Neural crest cell (in vitro differentiated cells): ENCODE measurements around the gene ANKRD10. TPM values are rescaled to one million over a fixed set of nuclear protein-coding genes. Genes with fewer than 3 reads are reported as not detected.
"Not testable (repeated sequence)": the region's sequence is repeated elsewhere in the genome, so short reads cannot be mapped to it uniquely, and the experiment has no call there.

ENCODE experiments used
- DNase-seq: peaks from one replicate; pipeline ENCODE4 v3.0.0; 2021; ENCODE audit warnings: low read depth, mixed read lengths, low spot score
- H3K27ac Mint-ChIP-seq: one replicate; pipeline ENCODE4 v1.8.0; 2021; ENCODE audit warnings: mild to moderate bottlenecking, mixed read lengths; ENCODE audit not compliant: unreplicated experiment
- H3K27me3 Mint-ChIP-seq: 2 replicates; pipeline ENCODE4 v1.8.0; 2021; ENCODE audit warnings: low read depth, mild to moderate bottlenecking, mixed read lengths
- H3K36me3 Mint-ChIP-seq: 2 replicates; pipeline ENCODE4 v1.8.0; 2021; ENCODE audit warnings: low read depth, mild to moderate bottlenecking, mixed read lengths
- H3K4me1 Mint-ChIP-seq: 2 replicates; pipeline ENCODE4 v1.8.0; 2021; ENCODE audit warnings: mixed read lengths
- H3K4me3 Mint-ChIP-seq: one replicate; pipeline ENCODE4 v1.8.0; 2021; ENCODE audit warnings: mild to moderate bottlenecking, mixed read lengths
- H3K9me3 Mint-ChIP-seq: 2 replicates; pipeline ENCODE4 v1.8.0; 2021; ENCODE audit warnings: mixed read lengths
- total RNA-seq: library from RNA; stranded (reverse); gene quantifications from 2 replicates; pipeline ENCODE4 v1.2.1, GENCODE V29; 2021
- TF ChIP-seq, protein P1 (sequence below): fragments of 200-600 bp; sonication (generic); conservative IDR thresholded peaks from 2 replicates; pipeline ENCODE4 v1.5.0; 2021; ENCODE audit warnings: antibody characterized with exemption, mild to moderate bottlenecking

ANKRD10 gene
- total RNA-seq, 1 donor from 2014 or later: 204 TPM

DNA sequence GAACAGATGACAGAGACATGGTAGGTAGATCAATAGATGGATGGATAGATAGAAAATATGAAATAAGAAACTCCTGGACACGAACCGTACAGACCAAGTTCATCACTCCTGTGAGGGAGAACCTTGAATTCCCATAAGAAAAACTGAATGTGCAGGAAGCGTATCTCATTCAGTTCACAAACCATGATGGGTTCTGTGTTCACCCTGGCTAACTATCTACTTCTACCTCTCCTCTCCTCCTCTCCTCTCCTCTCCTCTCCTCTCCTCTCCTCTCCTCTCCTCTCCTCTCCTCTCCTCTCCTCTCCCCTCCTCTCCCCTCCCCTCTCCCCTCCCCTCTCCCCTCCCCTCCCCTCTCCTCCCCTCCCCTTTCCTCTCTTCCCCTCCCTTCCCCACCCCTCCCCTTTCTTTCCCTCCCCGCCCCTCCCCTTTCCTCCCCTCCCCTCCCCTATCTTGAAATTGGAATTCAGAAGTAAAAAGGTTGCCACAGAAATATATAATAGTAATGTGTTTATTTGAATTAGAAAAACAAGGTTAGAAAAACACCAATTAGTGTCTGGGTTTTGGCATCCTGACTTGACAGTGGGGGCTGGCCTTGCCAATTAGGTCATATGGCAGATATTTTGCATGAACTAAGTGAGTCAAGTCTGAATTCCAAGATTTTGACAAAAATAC, 75.9 kb downstream of the ANKRD10 start:
- TF ChIP-seq, protein P1, sequence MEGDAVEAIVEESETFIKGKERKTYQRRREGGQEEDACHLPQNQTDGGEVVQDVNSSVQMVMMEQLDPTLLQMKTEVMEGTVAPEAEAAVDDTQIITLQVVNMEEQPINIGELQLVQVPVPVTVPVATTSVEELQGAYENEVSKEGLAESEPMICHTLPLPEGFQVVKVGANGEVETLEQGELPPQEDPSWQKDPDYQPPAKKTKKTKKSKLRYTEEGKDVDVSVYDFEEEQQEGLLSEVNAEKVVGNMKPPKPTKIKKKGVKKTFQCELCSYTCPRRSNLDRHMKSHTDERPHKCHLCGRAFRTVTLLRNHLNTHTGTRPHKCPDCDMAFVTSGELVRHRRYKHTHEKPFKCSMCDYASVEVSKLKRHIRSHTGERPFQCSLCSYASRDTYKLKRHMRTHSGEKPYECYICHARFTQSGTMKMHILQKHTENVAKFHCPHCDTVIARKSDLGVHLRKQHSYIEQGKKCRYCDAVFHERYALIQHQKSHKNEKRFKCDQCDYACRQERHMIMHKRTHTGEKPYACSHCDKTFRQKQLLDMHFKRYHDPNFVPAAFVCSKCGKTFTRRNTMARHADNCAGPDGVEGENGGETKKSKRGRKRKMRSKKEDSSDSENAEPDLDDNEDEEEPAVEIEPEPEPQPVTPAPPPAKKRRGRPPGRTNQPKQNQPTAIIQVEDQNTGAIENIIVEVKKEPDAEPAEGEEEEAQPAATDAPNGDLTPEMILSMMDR: no peak
- peaks cover 2% of the 10 kb centered on the region for H3K27me3 Mint-ChIP-seq
- H3K4me3 Mint-ChIP-seq: no peak overlapping the region
- no peak overlapping the region for H3K27ac Mint-ChIP-seq
- H3K4me1 Mint-ChIP-seq: no peaks in the 10 kb centered on the region
- peaks cover 8% of the 10 kb centered on the region for H3K36me3 Mint-ChIP-seq
- H3K9me3 Mint-ChIP-seq: peaks cover 9% of the 10 kb centered on the region
- no peak for DNase-seq

DNA sequence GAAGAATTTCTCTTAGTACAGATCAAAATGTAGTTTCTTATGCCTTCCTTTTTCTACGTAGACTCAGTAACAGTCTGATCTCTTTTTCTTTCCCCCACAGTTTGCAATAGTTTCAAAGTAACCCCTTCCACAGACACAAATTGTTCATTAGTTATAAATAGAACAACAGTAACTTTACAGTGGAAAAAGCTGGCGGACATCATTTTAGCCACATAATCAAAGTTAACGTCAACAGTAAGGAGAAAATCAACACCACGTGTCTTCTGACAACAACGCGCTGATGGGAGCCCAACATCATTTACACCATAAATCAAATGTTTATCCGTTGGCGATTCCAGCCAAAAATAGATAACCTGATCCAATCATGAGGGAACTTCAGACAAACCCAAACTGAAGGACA, 76.8 kb downstream of the ANKRD10 start:
- peaks cover 2% of the 10 kb centered on the region for H3K27me3 Mint-ChIP-seq
- H3K36me3 Mint-ChIP-seq: peaks cover 6% of the 10 kb centered on the region
- H3K4me3 Mint-ChIP-seq: no peak overlapping the region
- no peak overlapping the region for H3K27ac Mint-ChIP-seq
- H3K4me1 Mint-ChIP-seq: no peaks in the 10 kb centered on the region
- DNase-seq: no peak
- TF ChIP-seq, protein P1: no peak
- peaks cover 6% of the 10 kb centered on the region for H3K9me3 Mint-ChIP-seq

DNA sequence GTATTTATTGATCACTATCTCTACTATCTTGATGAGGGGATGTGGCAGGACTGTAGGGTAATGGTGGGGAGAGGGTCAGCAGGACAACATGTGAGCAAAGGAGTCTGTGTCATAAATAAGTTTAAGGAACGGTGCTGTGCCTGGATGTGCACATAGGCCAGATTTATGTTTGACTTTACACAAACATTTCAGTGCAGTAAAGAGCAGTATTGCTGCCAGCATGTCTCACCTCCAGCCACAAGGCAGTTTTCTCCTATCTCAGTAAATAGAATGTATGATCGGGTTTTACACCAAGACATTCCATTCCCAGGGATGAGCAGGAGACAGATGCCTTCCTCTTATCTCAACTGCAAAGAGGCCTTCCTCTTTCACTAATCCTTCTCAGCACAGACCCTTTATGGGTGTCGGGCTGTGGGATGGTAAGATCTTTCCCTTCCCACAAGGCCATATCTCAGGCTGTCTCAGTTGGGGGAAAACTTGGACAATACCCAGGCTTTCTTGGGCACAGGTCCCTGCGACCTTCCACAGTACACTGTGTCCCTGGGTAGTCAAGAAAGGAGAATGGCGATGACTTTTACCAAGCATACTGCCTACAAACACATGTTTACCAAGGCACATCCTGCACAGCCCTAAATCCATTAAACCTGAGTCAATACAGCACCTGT, 77.3 kb downstream of the ANKRD10 start:
- DNase-seq, H3K4me3 Mint-ChIP-seq, H3K4me1 Mint-ChIP-seq, H3K27me3 Mint-ChIP-seq, H3K27ac Mint-ChIP-seq, H3K9me3 Mint-ChIP-seq, H3K36me3 Mint-ChIP-seq: not testable (repeated sequence)

DNA sequence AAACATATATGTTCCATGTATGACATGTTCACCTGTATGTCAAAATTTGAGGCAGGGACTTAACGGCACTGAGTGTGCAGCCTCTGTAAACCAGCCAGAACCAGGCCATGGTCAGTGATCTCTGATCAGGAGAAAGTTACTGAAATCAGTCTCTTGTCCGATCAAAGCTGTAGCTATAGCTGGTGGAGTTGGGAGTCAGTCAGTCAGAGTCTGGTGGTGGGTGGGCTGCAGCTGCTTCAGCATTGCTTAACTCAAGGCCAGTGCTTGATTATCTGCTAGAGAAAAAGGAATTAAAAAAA, 78.3 kb downstream of the ANKRD10 start:
- H3K27me3 Mint-ChIP-seq: peaks cover under 1% of the 10 kb centered on the region
- TF ChIP-seq, protein P1: no peak
- H3K4me1 Mint-ChIP-seq: no peaks in the 10 kb centered on the region

DNA sequence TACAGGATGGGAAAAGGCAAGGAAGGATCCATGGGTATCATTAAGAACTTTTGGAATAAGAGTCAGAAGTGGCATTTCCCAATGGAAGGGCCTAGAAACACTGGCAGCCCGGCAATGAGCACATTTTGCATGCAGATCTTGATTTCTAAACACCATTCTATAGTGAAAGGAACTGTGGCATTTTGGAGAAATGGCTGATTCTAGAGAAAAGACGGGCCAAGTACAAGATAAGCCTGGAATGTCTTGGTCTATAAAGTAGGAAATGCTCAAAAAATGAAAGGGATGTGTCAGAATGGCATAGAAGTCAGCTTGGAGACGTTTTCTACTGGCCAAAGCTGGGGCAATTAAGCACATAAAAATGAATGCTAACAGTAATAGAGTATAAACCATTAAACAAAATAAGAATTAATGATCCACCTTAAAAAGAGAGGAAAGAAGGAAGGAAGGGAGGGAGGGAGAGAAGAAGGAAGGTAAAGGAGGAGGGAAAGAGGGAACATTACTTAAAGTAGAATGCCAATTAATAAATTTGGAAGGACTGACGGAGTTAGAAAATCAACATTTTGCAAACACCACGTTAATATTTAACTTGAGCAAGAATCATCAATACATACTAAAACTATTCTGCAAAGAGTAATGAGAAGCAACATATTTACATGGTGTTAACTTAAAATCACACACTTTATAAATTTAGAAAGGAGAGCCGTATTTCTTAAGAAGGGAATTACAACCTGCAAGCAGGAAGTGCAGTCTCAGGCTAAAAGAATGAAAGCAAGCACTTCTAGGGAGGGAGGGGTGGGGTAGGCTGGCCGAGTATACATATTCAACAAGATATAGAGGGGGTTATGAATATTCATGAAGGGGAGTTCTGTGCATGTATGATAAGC, 78.9 kb downstream of the ANKRD10 start:
- DNase-seq: no peak
- H3K27ac Mint-ChIP-seq: no peak overlapping the region
- no peak overlapping the region for H3K4me3 Mint-ChIP-seq
- TF ChIP-seq, protein P1: no peak
- no peaks in the 10 kb centered on the region for H3K36me3 Mint-ChIP-seq
- no peaks in the 10 kb centered on the region for H3K4me1 Mint-ChIP-seq
- H3K9me3 Mint-ChIP-seq: no peaks in the 10 kb centered on the region
- no peaks in the 10 kb centered on the region for H3K27me3 Mint-ChIP-seq

More for the DNA sequence above, 78.3 kb downstream of the ANKRD10 start:
- Mint-ChIP-seq H3K9me3 (peaks cover 3% of the 10 kb centered on the region), H3K4me3 (no peak overlapping the region), H3K27ac (no peak overlapping the region), H3K36me3 (peaks cover 3% of the 10 kb centered on the region)
- no peak for DNase-seq

DNA sequence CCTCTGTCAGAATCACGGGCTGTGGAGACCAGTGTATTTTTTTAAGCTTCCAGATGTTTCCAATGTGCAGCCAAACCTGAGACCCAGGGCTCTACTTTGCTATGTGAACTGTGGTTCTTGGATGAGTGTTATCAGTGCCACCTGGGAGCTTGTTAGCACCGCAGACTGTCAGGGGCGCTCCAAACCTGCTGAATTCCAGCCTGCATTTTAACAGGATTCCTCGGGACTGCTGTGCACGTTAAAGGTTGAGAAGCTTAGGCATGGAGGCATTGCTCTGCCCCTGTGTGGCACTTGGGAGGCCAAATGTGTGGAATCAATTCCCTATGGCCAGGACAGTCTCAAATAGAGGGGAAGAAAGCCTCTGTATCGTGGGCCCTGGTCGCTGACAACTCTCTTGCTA, 80.3 kb downstream of the ANKRD10 start:
- no peaks in the 10 kb centered on the region for H3K4me1 Mint-ChIP-seq
- H3K9me3 Mint-ChIP-seq: no peaks in the 10 kb centered on the region
- H3K4me3 Mint-ChIP-seq: no peak overlapping the region
- no peak overlapping the region for H3K27ac Mint-ChIP-seq
- no peak for DNase-seq
- no peaks in the 10 kb centered on the region for H3K36me3 Mint-ChIP-seq
- no peaks in the 10 kb centered on the region for H3K27me3 Mint-ChIP-seq
- TF ChIP-seq, protein P1: no peak
